K562 (cell line): ENCODE data around the gene SCRN1.

Source experiments
- CAMTA2 ChIP-seq: fragments of 250-450 bp; sonication (Bioruptor Pico); conservative IDR thresholded peaks from 2 replicates; pipeline ENCODE4 v1.5.1; 2022
- DNMT1 ChIP-seq: fragments of 450-650 bp; IDR thresholded peaks from 2 replicates; pipeline ENCODE4 v1.6.1; 2016; ENCODE audit warnings: antibody characterized with exemption, mild to moderate bottlenecking
- EZH2 ChIP-seq: IDR thresholded peaks from 2 replicates; pipeline ENCODE4 v1.6.1; 2012; ENCODE audit warnings: low read depth, mild to moderate bottlenecking, inconsistent platforms, low read length, borderline replicate concordance
- HIVEP1 ChIP-seq: fragments of 250-450 bp; sonication (Bioruptor Pico); IDR thresholded peaks from 2 replicates; pipeline ENCODE4 v1.4.0; 2020; ENCODE audit warnings: mild to moderate bottlenecking
- NR2F6 ChIP-seq: fragments of 450-650 bp; formaldehyde crosslinking; IDR thresholded peaks from 2 replicates; pipeline ENCODE4 v1.4.0; 2020; ENCODE audit warnings: mild to moderate bottlenecking
- POLR2AphosphoS5 ChIP-seq: IDR thresholded peaks from 2 replicates; pipeline ENCODE4 v1.6.1; 2011; ENCODE audit warnings: mild to moderate bottlenecking, low read depth, low read length, moderate library complexity; ENCODE audit not compliant: control insufficient read depth, insufficient read depth
- TEAD4 ChIP-seq, 2 experiments: sonication (generic) in 1 of 2; formaldehyde crosslinking in 1 of 2; IDR thresholded peaks; 2 replicates each; pipeline versions ENCODE4 v1.6.1 to v1.8.0; 2012 to 2022; ENCODE audit warnings: borderline replicate concordance in 1 of 2, inconsistent platforms in 1 of 2, low read length in 1 of 2, mild to moderate bottlenecking in 1 of 2, missing genetic modification reagents in 1 of 2
- ZFX ChIP-seq: sonication (generic); formaldehyde crosslinking; IDR thresholded peaks from 2 replicates; pipeline ENCODE4 v1.8.0; 2022; ENCODE audit warnings: mild to moderate bottlenecking, missing genetic modification reagents, moderate library complexity

DNA sequence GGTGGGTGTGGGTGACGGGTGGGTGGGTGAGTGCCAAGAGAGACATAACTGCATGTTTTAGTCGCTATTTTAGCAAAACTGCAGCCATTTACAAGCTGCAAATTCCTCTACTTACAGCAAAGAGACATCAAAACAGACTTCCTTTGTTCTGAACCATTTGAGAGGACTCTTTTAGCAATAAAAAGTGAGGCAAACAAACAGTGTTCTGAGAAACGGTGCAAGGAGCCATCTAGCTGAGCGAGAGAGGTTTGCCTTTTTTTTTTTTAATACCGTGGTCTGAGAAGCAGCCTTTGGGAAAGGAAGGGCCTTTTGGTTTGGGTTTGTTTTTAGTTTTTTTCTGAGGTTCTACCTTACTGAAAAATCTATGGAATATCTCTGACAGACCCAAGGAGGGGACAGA, 62.9 kb downstream of the SCRN1 start:
- TF ChIP-seq POLR2AphosphoS5 (no peak), CAMTA2 (CRISPR knock-in tag) (no peak), HIVEP1 (CRISPR knock-in tag) (no peak), NR2F6 (no peak), TEAD4 (IDR thresholded peaks at IDR 0.05; ENCODE audit: low read length) (no peak), TEAD4 (CRISPR knock-in tag; IDR thresholded peaks at IDR 0.05; ENCODE audit: borderline replicate concordance) (no peak), DNMT1 (no peak), EZH2 (no peak), ZFX (CRISPR knock-in tag) (no peak)
